H1 (cell line): ENCODE results near the gene PLXNB2. TPM values are rescaled to one million over a fixed set of nuclear protein-coding genes. Genes with fewer than 3 reads are reported as not detected.

Source experiments
- BACH1 ChIP-seq: IDR thresholded peaks from 2 replicates; pipeline ENCODE4 v1.6.1; 2012; ENCODE audit warnings: low read length, improper control_type of control experiment
- GTF2F1 ChIP-seq: IDR thresholded peaks from 2 replicates; pipeline ENCODE4 v1.6.1; 2012; ENCODE audit warnings: low read depth, low read length, improper control_type of control experiment, borderline replicate concordance
- HDAC2 ChIP-seq, 2 experiments: fragments of 300-600 bp in 1 of 2; sonication (generic) in 1 of 2; IDR thresholded peaks; 2 replicates each; pipeline ENCODE4 v1.6.1; 2011 to 2012; ENCODE audit warnings: low read depth in 2 of 2, low read length in 2 of 2, mild to moderate bottlenecking in 2 of 2, moderate library complexity in 2 of 2, borderline replicate concordance in 1 of 2, inconsistent platforms in 1 of 2
- NANOG ChIP-seq: IDR thresholded peaks from 2 replicates; pipeline ENCODE4 v1.6.1; 2011; ENCODE audit warnings: low read length, low read depth, mild to moderate bottlenecking, inconsistent platforms; ENCODE audit not compliant: insufficient read depth, poor library complexity, severe bottlenecking
- POLR2AphosphoS5 ChIP-seq: IDR thresholded peaks from 2 replicates; pipeline ENCODE4 v1.6.1; 2011; ENCODE audit warnings: low read depth, low read length
- SIX5 ChIP-seq: IDR thresholded peaks from 2 replicates; pipeline ENCODE4 v1.6.1; 2011; ENCODE audit warnings: mild to moderate bottlenecking, low read depth, low read length
- TBP ChIP-seq: IDR thresholded peaks from 2 replicates; pipeline ENCODE4 v1.6.1; 2011; ENCODE audit warnings: low read depth, low read length, improper control_type of control experiment
- USF2 ChIP-seq: IDR thresholded peaks from 2 replicates; pipeline ENCODE4 v1.6.1; 2011; ENCODE audit warnings: low read length, improper control_type of control experiment
- polyA plus RNA-seq, 7 experiments: library from polyadenylated mRNA; depleted of rRNA in 3 of 7; stranded (reverse) in 5 of 7; unstranded in 2 of 7; fragments of >200 nt in 5 of 7; fragments of 200-250 nt in 2 of 7; gene quantifications; 1 replicate in 5 of 7; 2 replicates in 1 of 7; 4 replicates in 1 of 7; pipeline versions ENCODE4 v1.2.1 to v1.2.3, GENCODE V29; 2011 to 2013; ENCODE audit warnings: missing spikeins in 2 of 7, mixed read lengths in 2 of 7
- total RNA-seq: library from RNA; stranded (reverse); fragmentation: NEBNext Ultra II Directional; extraction: Animal tissue kit (Norgen Biotek cat#: 25700); gene quantifications from 2 replicates; pipeline ENCODE4 v1.2.1, GENCODE V29; 2021

Gene PLXNB2
- total and polyA plus RNA-seq, 2 of the 8 experiments (the other 6 are each of a cell fraction or from before 2014, with no cell fraction given) = 58.3 to 92.8 TPM

- TF ChIP-seq HDAC2 (IDR thresholded peaks at IDR 0.05; ENCODE audit: borderline replicate concordance in 1 of 2, low read depth in 2 of 2, low read length in 2 of 2) = no peak
- TF ChIP-seq SIX5 = no peak
- no peak; the same call in 1 of the 2 replicates for TF ChIP-seq POLR2AphosphoS5
- TF ChIP-seq NANOG = no peak
- no peak for TF ChIP-seq USF2
- no peak for TF ChIP-seq GTF2F1
- no peak for TF ChIP-seq BACH1
- TF ChIP-seq TBP = no peak
These were observed 23.0 kb downstream of the PLXNB2 start (continued) for GRCh38 chr22:50284479-50284878.
